NCI-H526 treated with DMSO at 0.1 percent for 48 hours (cell line): ENCODE data around the gene GSTA1.
"Not testable (repeated sequence)": the region's sequence is repeated elsewhere in the genome, so short reads cannot be mapped to it uniquely, and the experiment has no call there.

Source experiments
- DNase-seq: peaks from one replicate; lab custom pipeline; 2025; lab: John Stamatoyannopoulos, UW

Gene GSTA1

GRCh38 chr6:52757651-52758338 lies 45.8 kb downstream of the GSTA1 start:
- DNase-seq = not testable (repeated sequence)

GRCh38 chr6:52754443-52754842 lies 49.2 kb downstream of the GSTA1 start:
- DNase-seq = no peak

- not testable (repeated sequence) for DNase-seq
Observed at GRCh38 chr6:52753137-52753536, 50.5 kb downstream of the GSTA1 start.

- DNase-seq = no peak
Observed at GRCh38 chr6:52752310-52752709, 51.3 kb downstream of the GSTA1 start.

- DNase-seq = peak; percentile 88
Observed at GRCh38 chr6:52749556-52750152, 54.0 kb downstream of the GSTA1 start.

- DNase-seq = not testable (repeated sequence)
Observed at GRCh38 chr6:52747301-52747700, 56.3 kb downstream of the GSTA1 start.

GRCh38 chr6:52746213-52746612 lies 57.4 kb downstream of the GSTA1 start:
- DNase-seq = no peak

GRCh38 chr6:52745764-52746201 lies 57.8 kb downstream of the GSTA1 start:
- DNase-seq = no peak

- DNase-seq = no peak
Observed at GRCh38 chr6:52741872-52742271, 61.7 kb downstream of the GSTA1 start.
